Activated CD4-positive, alpha-beta T cell treated with anti-CD3 and anti-CD28 coated beads for 4 hours (primary cell): ENCODE results near the gene B9D2.

Source experiments
- DNase-seq, 2 donors: peaks; one replicate each; pipeline ENCODE4 v3.0.0-alpha.2; 2020

The B9D2 gene

GRCh38 chr19:41325947-41326706, 37.8 kb downstream of the B9D2 start:
- DNase-seq = no peak

- no peak for DNase-seq
These were observed 38.4 kb downstream of the B9D2 start for GRCh38 chr19:41325640-41325946.

- DNase-seq = no peak
These were observed 38.9 kb downstream of the B9D2 start for GRCh38 chr19:41324921-41325639.

GRCh38 chr19:41324231-41324702, 39.7 kb downstream of the B9D2 start:
- no peak for DNase-seq

- no peak for DNase-seq
These were observed 40.4 kb downstream of the B9D2 start for GRCh38 chr19:41323430-41324125.

GRCh38 chr19:41323023-41323422, 40.9 kb downstream of the B9D2 start:
- DNase-seq = no peak

- DNase-seq = no peak
These were observed 41.5 kb downstream of the B9D2 start for GRCh38 chr19:41322451-41322850.

- no peak for DNase-seq
These were observed 42.2 kb downstream of the B9D2 start for GRCh38 chr19:41321600-41322270.

- DNase-seq = no peak
These were observed 42.7 kb downstream of the B9D2 start for GRCh38 chr19:41321204-41321599.

- DNase-seq = no peak
These were observed 43.4 kb downstream of the B9D2 start for GRCh38 chr19:41320568-41320967.

GRCh38 chr19:41320185-41320518, 43.8 kb downstream of the B9D2 start:
- no peak for DNase-seq

- DNase-seq = no peak
These were observed 44.3 kb downstream of the B9D2 start for GRCh38 chr19:41319500-41320184.

- no peak for DNase-seq
These were observed 45.1 kb downstream of the B9D2 start for GRCh38 chr19:41318696-41319499.

GRCh38 chr19:41316306-41316920, 47.5 kb downstream of the B9D2 start:
- DNase-seq = no peak

- DNase-seq = no peak
These were observed 52.3 kb downstream of the B9D2 start for GRCh38 chr19:41311613-41312012.

GRCh38 chr19:41311072-41311471, 52.9 kb downstream of the B9D2 start:
- no peak for DNase-seq

GRCh38 chr19:41310033-41310831, 53.7 kb downstream of the B9D2 start, which contains the start of gene CCDC97:
Gene CCDC97 (plus strand): TSS chr19:41310172. CDS start chr19:41310311, 139 bp downstream.
- peak; percentile 88 to 90 for DNase-seq

- no peak for DNase-seq
These were observed 54.5 kb downstream of the B9D2 start for GRCh38 chr19:41309180-41310032.

GRCh38 chr19:41308450-41309179, 55.3 kb downstream of the B9D2 start:
- DNase-seq = peak; percentile 86 to 97
